Measurements from ENCODE around the gene CRYBG2. TPM values are rescaled to one million over a fixed set of nuclear protein-coding genes. Genes with fewer than 3 reads are reported as not detected.
"Not testable (repeated sequence)": the region's sequence is repeated elsewhere in the genome, so short reads cannot be mapped to it uniquely, and the experiment has no call there.

Gene CRYBG2
- total RNA-seq, 1 donor from 2014 or later: 0.83 TPM

DNA sequence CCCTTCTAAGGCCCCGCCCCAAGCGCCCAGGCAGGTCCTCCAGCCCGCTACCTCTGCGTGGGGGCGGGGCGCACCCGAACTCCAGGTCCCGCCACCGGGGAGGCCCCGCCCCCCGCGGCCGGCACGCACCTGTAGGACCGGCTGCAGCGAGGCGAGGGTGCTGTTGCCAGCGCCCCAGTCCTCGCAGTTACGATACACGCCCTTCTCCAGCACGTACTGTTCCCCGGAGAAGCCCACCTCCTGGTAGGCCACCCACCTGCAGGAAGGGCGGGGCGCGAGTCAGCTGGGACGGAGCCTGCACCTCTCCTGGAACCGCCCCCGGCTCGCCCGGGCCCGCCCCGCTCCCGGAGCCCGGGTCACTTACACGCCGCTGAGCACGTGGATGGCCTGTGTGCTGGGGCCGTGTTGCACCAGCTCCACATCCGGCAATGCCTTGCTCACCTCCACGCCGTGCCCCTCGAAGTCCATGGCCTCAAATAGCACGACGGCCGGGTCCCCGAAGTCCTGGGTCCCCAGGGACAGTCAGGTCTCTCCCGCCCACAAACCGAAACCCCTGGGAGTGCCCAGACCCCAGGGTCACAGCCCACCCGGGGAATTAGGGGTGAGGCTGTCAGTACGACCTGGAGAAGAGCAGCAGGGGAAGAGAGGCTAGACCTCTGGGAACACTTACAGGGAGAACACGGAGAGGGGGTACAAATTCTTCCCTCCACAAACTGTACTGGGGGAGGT is 17.3 kb downstream of the CRYBG2 start:
- peak overlapping the region; percentile 90 for H3K4me3 Mint-ChIP-seq
- H3K27me3 Mint-ChIP-seq (ENCODE audit: insufficient read depth): peaks cover 27% of the 10 kb centered on the region
- intact Hi-C loops (cut with micrococcal nuclease): loop anchor here (1.0 to 2.0 kb wide), 2 partner anchors 18 to 96 kb away; partner anchors contain the start of genes CRYBG2 and DHDDS

DNA sequence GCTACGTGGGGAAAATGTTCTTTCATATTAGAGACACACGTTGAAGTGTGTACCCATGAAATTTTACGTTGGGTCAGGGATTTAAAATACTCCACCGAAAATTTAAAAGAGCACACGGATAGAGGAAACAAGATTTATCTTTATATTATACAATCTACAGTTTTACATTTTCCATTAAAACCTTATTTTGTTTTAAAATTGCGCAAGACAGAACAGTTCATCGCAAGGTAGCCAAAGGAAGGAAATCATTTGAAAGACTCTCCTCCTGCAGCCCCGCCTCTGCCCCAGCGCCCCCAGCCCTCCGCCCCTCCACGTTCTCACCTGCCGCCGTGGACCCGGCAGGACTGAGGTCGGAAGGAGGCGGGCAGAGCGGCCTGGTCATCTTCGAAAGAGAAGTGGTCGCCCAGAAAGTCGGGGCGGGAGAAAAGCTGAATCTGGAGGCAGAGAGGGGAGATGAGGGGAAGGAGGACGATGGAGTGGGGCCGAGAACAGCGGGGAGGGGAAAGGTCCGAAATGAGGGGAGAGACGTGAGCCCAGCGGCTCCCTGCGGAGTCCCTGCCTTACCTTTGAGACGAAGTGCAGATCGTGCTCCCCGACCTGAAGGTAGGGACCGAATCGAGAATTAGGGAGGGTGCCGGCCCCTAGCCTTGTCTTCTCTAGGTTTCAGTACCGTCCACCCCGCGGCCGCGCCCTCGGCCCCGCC is 18.0 kb downstream of the CRYBG2 start:
- no peak for DNase-seq (ENCODE audit: low spot score)
- H3K4me3 Mint-ChIP-seq: peak overlapping the region; percentile 90
- H3K36me3 Mint-ChIP-seq (ENCODE audit: low read depth): no peaks in the 10 kb centered on the region
- no peaks in the 10 kb centered on the region for H3K9me3 Mint-ChIP-seq
- no peak overlapping the region for H3K27ac Mint-ChIP-seq
- H3K4me1 Mint-ChIP-seq (ENCODE audit: low read depth): peaks cover 9% of the 10 kb centered on the region
- intact Hi-C loops (cut with micrococcal nuclease): loop anchor here (1.0 to 2.0 kb wide), 2 partner anchors 19 to 96 kb away; partner anchors contain the start of genes CRYBG2 and DHDDS
- H3K27me3 Mint-ChIP-seq (ENCODE audit: insufficient read depth): peaks cover 23% of the 10 kb centered on the region

More for the DNA sequence above, 17.3 kb downstream of the CRYBG2 start:
- Mint-ChIP-seq H3K9me3 (no peaks in the 10 kb centered on the region), H3K36me3 (ENCODE audit: low read depth) (no peaks in the 10 kb centered on the region), H3K4me1 (ENCODE audit: low read depth) (peaks cover 9% of the 10 kb centered on the region), H3K27ac (no peak overlapping the region)
- DNase-seq (ENCODE audit: low spot score): peak; percentile 70

DNA sequence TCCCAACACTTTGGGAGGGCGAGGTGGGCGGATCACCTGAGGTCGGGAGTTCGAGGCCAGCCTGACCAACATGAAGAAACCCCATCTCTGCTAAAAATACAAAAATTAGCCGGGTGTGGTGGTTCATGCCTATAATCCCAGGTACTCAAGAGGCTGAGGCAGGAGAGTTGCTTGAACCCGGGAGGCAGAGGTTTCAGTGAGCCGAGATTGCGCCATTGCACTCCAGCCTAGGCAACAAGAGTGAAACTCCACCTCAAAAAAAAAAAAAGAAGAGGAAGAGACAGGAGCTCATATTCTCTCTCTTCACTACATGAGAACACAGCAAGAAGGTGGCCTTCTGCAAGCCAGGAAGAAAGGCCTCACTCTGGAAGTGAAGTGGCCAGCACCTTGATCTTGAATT is 20.6 kb downstream of the CRYBG2 start:
- H3K9me3 Mint-ChIP-seq; H3K36me3 Mint-ChIP-seq (ENCODE audit: low read depth); H3K4me3 Mint-ChIP-seq; DNase-seq (ENCODE audit: low spot score); H3K27ac Mint-ChIP-seq; intact Hi-C loops (cut with micrococcal nuclease); H3K4me1 Mint-ChIP-seq (ENCODE audit: low read depth): not testable (repeated sequence)
- H3K27me3 Mint-ChIP-seq (ENCODE audit: insufficient read depth): peaks cover 22% of the 10 kb centered on the region

DNA sequence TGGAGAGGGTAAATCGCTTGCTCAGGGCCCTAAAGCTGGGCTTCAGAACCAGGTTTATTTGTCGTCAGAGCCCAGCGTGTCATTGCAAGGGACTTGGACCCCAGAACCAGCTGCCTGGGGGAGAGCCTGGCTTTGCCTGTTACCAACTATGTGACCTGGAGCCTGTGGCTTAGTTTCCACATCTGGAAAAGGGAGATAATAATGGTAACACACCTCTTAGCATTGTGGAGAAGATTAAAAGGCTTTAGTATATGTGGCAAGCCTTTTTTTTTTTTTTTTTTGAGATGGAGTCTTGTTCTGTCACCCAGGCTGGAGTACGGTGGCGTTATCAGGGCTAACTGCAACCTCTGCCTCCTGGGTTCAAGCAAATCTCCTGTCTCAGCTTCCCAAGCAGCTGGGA is 23.7 kb downstream of the CRYBG2 start:
- no peaks in the 10 kb centered on the region for H3K9me3 Mint-ChIP-seq
- DNase-seq (ENCODE audit: low spot score): no peak
- peaks cover 2% of the 10 kb centered on the region for H3K36me3 Mint-ChIP-seq (ENCODE audit: low read depth)
- no peak overlapping the region for H3K27ac Mint-ChIP-seq
- intact Hi-C loops (cut with micrococcal nuclease): no loop called here
- peaks cover under 1% of the 10 kb centered on the region for H3K4me1 Mint-ChIP-seq (ENCODE audit: low read depth)
- H3K4me3 Mint-ChIP-seq: no peak overlapping the region
- peaks cover 11% of the 10 kb centered on the region for H3K27me3 Mint-ChIP-seq (ENCODE audit: insufficient read depth)

DNA sequence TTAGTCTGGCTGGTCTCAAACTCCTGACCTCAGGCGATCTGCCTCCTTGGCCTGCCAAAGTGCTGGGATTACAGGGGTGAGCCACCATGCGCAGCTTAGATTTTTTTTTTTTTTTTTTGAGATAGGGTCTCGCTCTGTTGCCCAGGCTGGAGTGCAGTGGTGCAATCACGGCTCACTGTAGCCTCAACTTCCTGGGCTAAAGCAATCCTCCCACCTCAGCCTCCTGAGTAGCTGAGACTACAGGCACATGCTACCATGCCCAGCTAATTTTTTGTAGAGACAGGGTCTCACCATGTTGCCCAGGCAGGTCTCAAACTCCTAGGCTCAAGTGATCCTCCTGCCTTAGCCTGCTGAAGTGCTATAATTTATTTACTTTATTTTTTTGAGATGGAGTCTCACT is 24.6 kb downstream of the CRYBG2 start:
- DNase-seq (ENCODE audit: low spot score); intact Hi-C loops (cut with micrococcal nuclease); H3K27me3 Mint-ChIP-seq (ENCODE audit: insufficient read depth); H3K27ac Mint-ChIP-seq; H3K36me3 Mint-ChIP-seq (ENCODE audit: low read depth); H3K4me1 Mint-ChIP-seq (ENCODE audit: low read depth); H3K4me3 Mint-ChIP-seq; H3K9me3 Mint-ChIP-seq: not testable (repeated sequence)

DNA sequence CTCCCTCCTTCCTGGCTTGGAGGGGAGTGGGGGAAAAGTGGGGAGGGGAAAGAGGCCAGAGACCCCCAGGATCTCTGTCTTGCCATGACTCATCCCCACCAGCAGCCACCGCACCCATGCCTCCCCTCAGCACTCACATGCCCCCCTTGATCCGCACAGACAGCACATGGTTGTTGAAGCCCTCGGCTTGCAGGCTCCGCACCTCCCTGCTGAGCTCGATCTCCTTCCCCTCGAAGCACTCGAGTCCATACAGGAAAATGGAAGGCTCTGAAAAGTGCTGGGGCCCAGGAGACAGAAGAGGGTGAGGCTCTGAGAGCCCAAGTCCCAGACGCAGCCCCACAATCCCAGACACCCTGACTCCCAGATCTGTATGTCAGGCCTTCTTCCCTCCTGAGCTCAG is 25.3 kb downstream of the CRYBG2 start:
- intact Hi-C loops (cut with micrococcal nuclease): no loop called here
- Mint-ChIP-seq H3K4me1 (ENCODE audit: low read depth) (no peaks in the 10 kb centered on the region), H3K36me3 (ENCODE audit: low read depth) (peaks cover 9% of the 10 kb centered on the region), H3K27me3 (ENCODE audit: insufficient read depth) (no peaks in the 10 kb centered on the region), H3K4me3 (no peak overlapping the region), H3K9me3 (no peaks in the 10 kb centered on the region), H3K27ac (no peak overlapping the region)
- DNase-seq (ENCODE audit: low spot score): no peak

DNA sequence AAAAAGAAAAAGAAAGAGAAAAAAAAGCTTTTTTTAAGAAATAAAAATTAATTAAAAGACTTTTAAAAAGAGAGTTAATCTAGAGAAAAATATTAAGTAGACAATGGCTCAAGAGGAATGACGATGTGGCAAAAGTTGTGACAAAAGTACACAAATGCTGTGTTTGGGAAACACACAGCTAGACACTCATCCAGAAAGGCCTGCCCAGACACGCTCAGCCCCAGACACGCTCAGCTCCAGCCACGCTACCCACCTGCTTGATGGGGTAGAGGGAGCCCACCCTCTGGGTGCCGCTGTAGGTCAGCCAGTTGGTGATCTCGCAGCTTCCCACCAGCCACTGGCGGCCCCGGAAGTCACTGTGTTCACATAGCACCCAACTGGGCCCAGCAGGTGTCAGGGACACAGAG is 26.0 kb downstream of the CRYBG2 start:
- no peaks in the 10 kb centered on the region for H3K9me3 Mint-ChIP-seq
- intact Hi-C loops (cut with micrococcal nuclease): no loop called here
- H3K4me1 Mint-ChIP-seq (ENCODE audit: low read depth): peaks cover 5% of the 10 kb centered on the region
- no peak overlapping the region for H3K27ac Mint-ChIP-seq
- H3K27me3 Mint-ChIP-seq (ENCODE audit: insufficient read depth): no peaks in the 10 kb centered on the region
- no peak for DNase-seq (ENCODE audit: low spot score)
- H3K36me3 Mint-ChIP-seq (ENCODE audit: low read depth): peaks cover 16% of the 10 kb centered on the region
- no peak overlapping the region for H3K4me3 Mint-ChIP-seq

DNA sequence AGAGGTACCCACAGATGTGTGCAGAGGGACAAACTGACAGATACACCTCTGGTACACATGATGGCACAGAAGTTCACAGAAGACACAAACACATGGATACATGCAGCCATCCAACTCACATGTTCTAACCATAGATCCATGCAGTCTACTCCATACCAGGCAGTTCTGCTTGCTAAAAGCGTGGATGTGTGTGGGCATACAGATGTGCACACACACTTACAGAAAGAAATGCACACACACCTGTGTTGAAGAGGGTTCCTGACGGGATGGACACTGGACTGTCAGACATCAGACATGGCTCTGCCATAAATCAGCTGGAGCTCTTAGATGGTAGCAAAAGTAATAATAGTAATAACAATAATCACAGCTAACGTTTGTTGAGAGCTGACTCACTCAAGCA is 29.4 kb downstream of the CRYBG2 start:
- Mint-ChIP-seq H3K27ac (peak overlapping the region; percentile 8), H3K9me3 (no peaks in the 10 kb centered on the region), H3K4me1 (ENCODE audit: low read depth) (peaks cover 35% of the 10 kb centered on the region), H3K36me3 (ENCODE audit: low read depth) (peaks cover 32% of the 10 kb centered on the region), H3K4me3 (no peak overlapping the region), H3K27me3 (ENCODE audit: insufficient read depth) (no peaks in the 10 kb centered on the region)
- intact Hi-C loops (cut with micrococcal nuclease): no loop called here
- no peak for DNase-seq (ENCODE audit: low spot score)

DNA sequence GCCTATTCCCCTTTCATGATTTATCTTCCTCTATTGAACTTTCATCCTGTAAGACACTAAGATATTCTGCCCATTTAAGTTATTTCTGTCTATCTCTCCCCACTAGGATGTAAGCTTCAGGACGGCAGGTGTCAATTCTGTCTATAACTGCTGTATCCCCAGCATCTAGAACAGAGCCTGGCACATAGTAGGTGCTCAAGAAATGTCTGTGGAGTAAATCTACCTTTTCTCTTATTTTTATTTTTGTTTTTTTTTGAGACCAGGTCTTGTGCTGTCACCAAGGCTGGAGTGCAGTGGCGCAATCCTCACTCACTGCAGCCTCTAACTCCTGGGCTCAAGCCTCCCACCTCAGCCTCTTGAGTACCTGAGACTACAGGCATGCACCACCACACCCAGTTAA is 30.5 kb downstream of the CRYBG2 start:
- Mint-ChIP-seq H3K27me3 (ENCODE audit: insufficient read depth) (no peaks in the 10 kb centered on the region), H3K4me3 (no peak overlapping the region), H3K36me3 (ENCODE audit: low read depth) (peaks cover 37% of the 10 kb centered on the region), H3K27ac (peak overlapping the region; percentile 52), H3K4me1 (ENCODE audit: low read depth) (peaks cover 38% of the 10 kb centered on the region), H3K9me3 (no peaks in the 10 kb centered on the region)
- DNase-seq (ENCODE audit: low spot score): no peak
- intact Hi-C loops (cut with micrococcal nuclease): no loop called here

DNA sequence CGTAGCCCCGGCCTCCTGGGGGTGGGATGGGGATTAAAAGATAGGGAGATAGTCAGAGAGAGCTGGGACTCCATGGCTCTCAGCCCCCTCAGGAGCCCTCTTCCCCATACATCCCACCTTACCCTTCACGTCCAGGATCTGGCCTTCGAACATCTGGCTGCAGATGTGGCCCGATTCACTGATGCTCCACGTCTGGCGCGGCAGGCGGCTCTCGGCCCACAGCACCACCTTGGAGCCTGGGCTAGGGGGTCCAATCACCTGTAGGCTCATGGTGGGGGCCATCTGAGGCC is 31.9 kb downstream of the CRYBG2 start:
- H3K27ac Mint-ChIP-seq: no peak overlapping the region
- H3K9me3 Mint-ChIP-seq: no peaks in the 10 kb centered on the region
- H3K4me1 Mint-ChIP-seq (ENCODE audit: low read depth): peaks cover 50% of the 10 kb centered on the region
- H3K4me3 Mint-ChIP-seq: no peak overlapping the region
- DNase-seq (ENCODE audit: low spot score): no peak
- intact Hi-C loops (cut with micrococcal nuclease): no loop called here
- peaks cover 37% of the 10 kb centered on the region for H3K36me3 Mint-ChIP-seq (ENCODE audit: low read depth)
- no peaks in the 10 kb centered on the region for H3K27me3 Mint-ChIP-seq (ENCODE audit: insufficient read depth)

DNA sequence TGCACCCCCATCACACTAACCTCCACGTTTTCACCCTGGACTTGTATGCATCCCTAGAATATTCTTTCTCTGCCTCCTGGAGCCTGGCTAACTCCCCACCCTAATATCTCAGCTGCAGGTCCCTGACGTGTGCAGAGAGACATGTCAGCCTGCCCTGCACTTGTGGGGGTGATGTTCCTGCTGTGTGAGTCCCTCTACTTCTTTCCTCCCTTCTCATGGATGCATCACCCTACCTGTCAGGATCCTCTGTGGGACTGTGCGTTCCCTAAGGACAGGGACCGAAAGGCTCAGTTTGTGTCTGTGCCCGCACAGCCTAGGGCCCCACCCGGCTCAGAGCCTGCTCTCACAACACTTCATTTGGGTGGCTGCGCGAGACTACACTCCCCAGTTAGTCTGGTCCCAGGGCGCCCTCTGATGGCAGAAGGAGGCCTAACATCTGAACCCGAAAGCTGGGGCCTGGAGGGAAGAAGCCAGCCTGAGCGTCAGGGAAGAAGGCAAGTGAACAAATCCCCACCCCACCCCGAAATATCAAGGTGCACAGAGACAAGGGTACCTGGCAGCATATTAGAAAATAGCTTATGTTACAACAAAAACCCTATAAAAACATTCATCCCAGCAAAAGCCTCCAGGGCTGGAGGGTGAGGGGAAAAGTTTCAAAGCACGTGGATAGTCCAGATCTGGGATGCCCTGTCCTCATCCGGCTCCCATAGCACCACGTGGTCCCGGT is 32.5 kb downstream of the CRYBG2 start:
- peak overlapping the region; percentile 85 for H3K4me3 Mint-ChIP-seq
- H3K27ac Mint-ChIP-seq: peak overlapping the region; percentile 94
- H3K4me1 Mint-ChIP-seq (ENCODE audit: low read depth): peaks cover 55% of the 10 kb centered on the region
- no peaks in the 10 kb centered on the region for H3K9me3 Mint-ChIP-seq
- intact Hi-C loops (cut with micrococcal nuclease): loop anchor here (1.0 kb wide), 6 partner anchors 36 to 210 kb away; partner anchors contain the start of genes CEP85, PDIK1L and ZNF593
- peak; percentile 88 for DNase-seq (ENCODE audit: low spot score)
- H3K36me3 Mint-ChIP-seq (ENCODE audit: low read depth): peaks cover 37% of the 10 kb centered on the region
- H3K27me3 Mint-ChIP-seq (ENCODE audit: insufficient read depth): no peaks in the 10 kb centered on the region

DNA sequence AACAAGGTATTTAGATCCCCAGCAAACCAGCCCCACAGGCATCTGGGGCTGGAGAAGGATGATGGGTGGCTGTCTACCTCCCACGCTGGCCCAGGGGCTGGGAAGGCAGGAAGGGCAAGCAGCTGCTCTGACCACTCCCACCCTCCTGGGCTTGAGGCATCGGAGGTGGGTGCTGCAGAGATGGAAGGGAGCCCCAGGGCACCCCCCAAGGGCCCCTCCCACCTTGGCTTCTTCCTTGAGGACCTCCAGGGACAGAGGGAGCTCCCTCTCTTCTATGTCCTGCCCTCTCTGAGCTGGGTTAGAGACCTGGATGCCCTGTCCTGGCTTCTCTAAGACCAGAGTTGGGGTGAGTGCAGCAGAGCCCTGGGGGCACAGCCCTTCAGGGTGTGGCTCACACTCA is 33.0 kb downstream of the CRYBG2 start:
- peaks cover 61% of the 10 kb centered on the region for H3K4me1 Mint-ChIP-seq (ENCODE audit: low read depth)
- no peaks in the 10 kb centered on the region for H3K27me3 Mint-ChIP-seq (ENCODE audit: insufficient read depth)
- DNase-seq (ENCODE audit: low spot score): no peak
- H3K36me3 Mint-ChIP-seq (ENCODE audit: low read depth): peaks cover 37% of the 10 kb centered on the region
- peak overlapping the region; percentile 94 for H3K27ac Mint-ChIP-seq
- H3K4me3 Mint-ChIP-seq: peak overlapping the region; percentile 87
- no peaks in the 10 kb centered on the region for H3K9me3 Mint-ChIP-seq
- intact Hi-C loops (cut with micrococcal nuclease): loop anchor here (1.0 kb wide), 6 partner anchors 36 to 210 kb away; partner anchors contain the start of genes CEP85, PDIK1L and ZNF593

All from activated T-helper 1 cell treated with anti-CD3 and anti-CD28 coated beads, Interleukin-12 subunit alpha, Interleukin-12 subunit beta, Interleukin-2, Interleukin-4 antibody, amounts not matched to agents 30 ng/mL and 10 ng/mL and 1 ng/mL, durations not matched to agents 14 hours and 24 hours and 36 hours (primary cell).